ENCODE results near the gene UTY. TPM values are rescaled to one million over a fixed set of nuclear protein-coding genes. Genes with fewer than 3 reads are reported as not detected.
"Not testable (repeated sequence)": the region's sequence is repeated elsewhere in the genome, so short reads cannot be mapped to it uniquely, and the experiment has no call there.

Gene UTY
- total RNA-seq, 3 donors from 2014 or later, result 32.5 to 35.4 TPM; not detected in 1

GRCh38 chrY:13296176-13296890, 183.5 kb downstream of the UTY start:
- DNase-seq (no peak), ATAC-seq (no peak)
- Histone ChIP-seq H3K4me3 (no peak overlapping the region), H3K4me1 (ENCODE audit: low read depth) (no peaks in the 10 kb centered on the region), H3K9me3 (no peaks in the 10 kb centered on the region), H3K36me3 (ENCODE audit: low read depth) (no peaks in the 10 kb centered on the region)
- TF ChIP-seq CTCF (IDR thresholded peaks at IDR 0.05), result no peak
- intact Hi-C loops (cut with DNase I, micrococcal nuclease), result no loop called here

GRCh38 chrY:13295026-13295425, 184.8 kb downstream of the UTY start:
- Histone ChIP-seq H3K4me1 (ENCODE audit: low read depth) (no peaks in the 10 kb centered on the region), H3K9me3 (no peaks in the 10 kb centered on the region), H3K36me3 (ENCODE audit: low read depth) (no peaks in the 10 kb centered on the region), H3K4me3 (no peak overlapping the region)
- ATAC-seq (no peak), DNase-seq (peak in 1 of 3 donors; percentile 29)
- intact Hi-C loops (cut with DNase I, micrococcal nuclease), result no loop called here
- TF ChIP-seq CTCF (IDR thresholded peaks at IDR 0.05), result no peak

DNA sequence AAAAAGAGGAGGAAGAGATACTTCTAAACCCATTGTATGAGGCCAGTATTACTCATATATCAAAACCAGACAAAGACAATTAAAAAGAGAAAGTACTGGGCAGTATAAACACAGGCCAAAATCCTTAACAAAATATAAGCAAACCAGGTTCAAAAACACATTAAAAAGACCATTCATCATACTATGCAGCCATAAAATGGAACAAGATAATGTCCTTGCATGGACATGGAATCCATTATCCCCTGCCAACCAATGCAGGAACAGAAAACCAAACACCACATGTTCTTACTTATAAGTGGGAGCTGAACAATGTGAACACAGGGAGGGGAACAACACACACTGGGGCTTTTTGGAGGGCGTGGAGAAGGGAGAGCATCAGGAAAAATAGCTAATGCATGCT, 188.6 kb downstream of the UTY start:
- ATAC-seq (no peak), DNase-seq (no peak)
- Histone ChIP-seq H3K36me3 (ENCODE audit: low read depth) (no peaks in the 10 kb centered on the region), H3K4me1 (ENCODE audit: low read depth) (no peaks in the 10 kb centered on the region), H3K4me3 (no peak overlapping the region), H3K9me3 (peaks cover 11% of the 10 kb centered on the region)
- TF ChIP-seq CTCF (IDR thresholded peaks at IDR 0.05), result no peak
- intact Hi-C loops (cut with DNase I, micrococcal nuclease), result no loop called here

DNA sequence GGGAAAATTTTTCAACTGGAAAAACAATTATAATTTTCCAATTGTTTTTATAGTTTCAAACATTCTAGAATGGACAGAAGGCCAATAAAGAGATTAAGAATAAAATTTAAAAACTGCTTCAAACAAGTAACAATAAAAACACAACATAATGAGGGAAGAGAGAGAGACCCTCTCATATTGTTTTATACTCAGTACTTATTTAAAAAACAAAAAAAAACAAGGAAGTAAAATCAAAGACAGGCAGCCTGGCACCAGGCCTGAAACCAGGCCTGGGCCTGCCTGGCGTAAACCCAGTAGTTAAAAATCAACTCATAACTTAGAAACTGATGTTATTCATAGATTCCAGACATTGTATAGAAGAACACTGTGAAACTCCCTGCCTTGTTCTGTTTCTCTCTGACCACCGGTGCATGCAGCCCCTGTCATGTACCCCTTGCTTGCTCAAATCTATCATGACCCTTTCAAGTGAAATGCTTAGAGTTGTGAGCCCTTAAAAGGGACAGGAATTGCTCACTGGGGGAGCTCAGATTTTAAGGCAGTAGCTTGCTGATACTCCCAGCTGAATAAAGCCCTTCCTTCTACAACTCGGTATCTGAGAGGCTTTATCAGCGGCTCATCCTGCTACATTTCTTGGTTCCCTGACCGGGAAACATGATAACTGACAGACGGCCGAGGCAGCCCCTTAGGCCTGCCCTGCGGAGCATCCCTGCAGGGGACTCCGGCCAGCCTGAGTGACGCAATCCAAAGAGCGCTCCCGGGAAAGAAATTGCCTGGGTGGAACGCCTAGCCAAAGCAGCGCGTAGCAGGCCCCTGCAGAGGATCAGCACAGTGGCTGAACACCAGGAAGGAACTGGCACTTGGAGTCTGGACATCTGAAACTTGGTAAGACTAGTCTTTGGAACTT, 197.4 kb downstream of the UTY start:
- intact Hi-C loops (cut with DNase I, micrococcal nuclease); H3K9me3 ChIP-seq; H3K4me3 ChIP-seq; H3K36me3 ChIP-seq (ENCODE audit: low read depth); H3K4me1 ChIP-seq (ENCODE audit: low read depth); ATAC-seq: not testable (repeated sequence)
- DNase-seq, result peak in 2 of 3 donors; percentile 36 to 51

- TF ChIP-seq CTCF (IDR thresholded peaks at IDR 0.05), result no peak
- ATAC-seq, result no peak
- intact Hi-C loops (cut with DNase I, micrococcal nuclease), result no loop called here
- Histone ChIP-seq H3K36me3 (ENCODE audit: low read depth) (no peaks in the 10 kb centered on the region), H3K4me3 (no peak overlapping the region), H3K4me1 (ENCODE audit: low read depth) (no peaks in the 10 kb centered on the region), H3K9me3 (no peaks in the 10 kb centered on the region)
- no peak for DNase-seq
Observed at GRCh38 chrY:13279561-13279960, 200.3 kb downstream of the UTY start.

- no peak for DNase-seq
- H3K9me3 ChIP-seq, result no peaks in the 10 kb centered on the region
- no peak for TF ChIP-seq CTCF (IDR thresholded peaks at IDR 0.05)
Observed at GRCh38 chrY:13271706-13272105, 208.1 kb downstream of the UTY start.

DNA sequence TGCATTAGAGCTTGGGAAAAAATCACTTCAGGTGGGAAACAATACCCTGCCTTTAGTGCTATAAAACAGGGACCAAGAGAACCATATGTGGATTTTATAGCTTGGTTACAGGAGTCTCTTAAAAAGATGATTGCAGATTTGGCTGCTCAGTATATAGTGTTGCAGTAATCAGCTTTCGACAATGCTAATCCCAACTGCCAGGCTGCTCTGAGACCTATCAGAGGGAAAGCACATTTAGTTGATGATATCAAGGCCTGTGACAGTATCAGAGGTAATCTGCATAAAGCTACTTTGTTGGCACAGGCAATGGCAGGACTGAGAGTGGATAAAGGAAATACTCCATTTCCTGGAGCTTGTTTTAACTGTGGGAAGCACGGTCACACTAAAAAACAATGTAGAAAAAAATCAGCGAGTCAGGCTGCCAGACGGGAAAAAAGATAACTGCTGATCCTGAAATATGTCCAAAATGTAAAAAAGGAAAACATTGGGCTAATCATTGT, 225.8 kb downstream of the UTY start:
- DNase-seq, result not testable (repeated sequence)

More at GRCh38 chrY:13271706-13272105, 208.1 kb downstream of the UTY start:
- no peak overlapping the region for H3K4me3 ChIP-seq
- no peak for ATAC-seq
- H3K4me1 ChIP-seq (ENCODE audit: low read depth), result no peaks in the 10 kb centered on the region
- H3K36me3 ChIP-seq (ENCODE audit: low read depth), result no peaks in the 10 kb centered on the region
- intact Hi-C loops (cut with DNase I, micrococcal nuclease), result no loop called here

More for the DNA sequence above, 225.8 kb downstream of the UTY start:
- H3K9me3 ChIP-seq; intact Hi-C loops (cut with DNase I, micrococcal nuclease); H3K4me3 ChIP-seq; H3K36me3 ChIP-seq (ENCODE audit: low read depth); ATAC-seq; H3K4me1 ChIP-seq (ENCODE audit: low read depth): not testable (repeated sequence)

Measured in mucosa of descending colon (tissue), 3 donors.